ENCODE data around the gene GSK3B. TPM values are rescaled to one million over a fixed set of nuclear protein-coding genes. Genes with fewer than 3 reads are reported as not detected.

Gene GSK3B
- 10 to 100 TPM; 11.3 to 26.1 (median 14.9) TPM for polyA plus RNA-seq (ENCODE audit: low read depth in 6 of 6)

- no peak within 1 kb of the TSS for H3K4me3 Mint-ChIP-seq
- peaks cover 0 to 8% of the 10 kb centered on the region in 2 donors for H3K36me3 Mint-ChIP-seq
- DNase-seq (no peak), ATAC-seq (ENCODE audit: low read depth in 2 of 2) (peak; percentile 54)
- H3K27ac Mint-ChIP-seq: peak within 1 kb of the TSS in 1 of 6 donors; percentile 98
- no peaks in the 10 kb centered on the region for H3K27me3 Mint-ChIP-seq
- peaks cover 12 to 20% (median 15%) of the 10 kb centered on the region in 3 donors for H3K4me1 Mint-ChIP-seq
- no peaks in the 10 kb centered on the region for H3K9me3 Mint-ChIP-seq
Measured at GRCh38 chr3:120093911-120094775, at the start of gene GSK3B. Gene GSK3B, minus strand, starts transcription at chr3:120094447. Its CDS starts 1,013 bp downstream, at chr3:120093434.

DNA sequence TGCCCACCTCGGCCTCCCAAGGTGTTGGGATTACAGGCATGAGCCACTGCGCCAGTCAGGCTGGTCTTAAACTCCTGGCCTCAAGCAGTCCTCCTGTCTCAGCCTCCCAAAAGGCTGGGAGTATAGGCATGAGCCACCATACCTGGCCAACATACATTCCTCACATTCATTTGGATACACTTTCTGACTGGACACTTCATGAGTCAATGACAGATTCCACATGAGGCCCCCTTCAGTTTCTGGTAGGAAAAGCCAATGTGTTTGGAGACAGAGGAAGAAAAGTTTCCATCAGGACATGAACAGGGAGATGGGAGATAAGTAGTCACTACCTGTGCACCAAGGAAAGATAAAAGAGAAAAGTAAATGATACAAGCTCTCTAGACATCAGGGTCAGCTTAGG, 49.4 kb upstream of the GSK3B start:
- Mint-ChIP-seq H3K27me3 (peaks cover 0 to 4% (median 0%) of the 10 kb centered on the region in 3 donors), H3K4me3 (no peak overlapping the region), H3K9me3 (no peaks in the 10 kb centered on the region), H3K27ac (no peak overlapping the region), H3K4me1 (peaks cover 0 to 5% (median 0%) of the 10 kb centered on the region in 3 donors), H3K36me3 (no peaks in the 10 kb centered on the region)
- ATAC-seq (ENCODE audit: low read depth in 2 of 2) (no peak), DNase-seq (no peak)

- Mint-ChIP-seq H3K27ac (no peak overlapping the region), H3K27me3 (peaks cover 0 to 2% (median 0%) of the 10 kb centered on the region in 3 donors), H3K36me3 (no peaks in the 10 kb centered on the region), H3K4me1 (peaks cover 0 to 2% (median 0%) of the 10 kb centered on the region in 3 donors), H3K4me3 (no peak overlapping the region), H3K9me3 (no peaks in the 10 kb centered on the region)
- ATAC-seq (ENCODE audit: low read depth in 2 of 2): no peak
- no peak for DNase-seq
Measured at GRCh38 chr3:120142236-120142635, 48.0 kb upstream of the GSK3B start.

GRCh38 chr3:120140098-120140742, 46.0 kb upstream of the GSK3B start:
- H3K4me1 Mint-ChIP-seq: no peaks in the 10 kb centered on the region
- ATAC-seq (ENCODE audit: low read depth in 2 of 2): no peak

GRCh38 chr3:120139140-120139539, 44.9 kb upstream of the GSK3B start:
- Mint-ChIP-seq H3K27me3 (no peaks in the 10 kb centered on the region), H3K4me3 (no peak overlapping the region), H3K36me3 (no peaks in the 10 kb centered on the region), H3K4me1 (no peaks in the 10 kb centered on the region), H3K27ac (no peak overlapping the region), H3K9me3 (no peaks in the 10 kb centered on the region)
- ATAC-seq (ENCODE audit: low read depth in 2 of 2): no peak
- no peak for DNase-seq

More at GRCh38 chr3:120140098-120140742, 46.0 kb upstream of the GSK3B start:
- Mint-ChIP-seq H3K9me3 (no peaks in the 10 kb centered on the region), H3K27ac (no peak overlapping the region), H3K27me3 (no peaks in the 10 kb centered on the region), H3K4me3 (no peak overlapping the region), H3K36me3 (no peaks in the 10 kb centered on the region)
- no peak for DNase-seq

DNA sequence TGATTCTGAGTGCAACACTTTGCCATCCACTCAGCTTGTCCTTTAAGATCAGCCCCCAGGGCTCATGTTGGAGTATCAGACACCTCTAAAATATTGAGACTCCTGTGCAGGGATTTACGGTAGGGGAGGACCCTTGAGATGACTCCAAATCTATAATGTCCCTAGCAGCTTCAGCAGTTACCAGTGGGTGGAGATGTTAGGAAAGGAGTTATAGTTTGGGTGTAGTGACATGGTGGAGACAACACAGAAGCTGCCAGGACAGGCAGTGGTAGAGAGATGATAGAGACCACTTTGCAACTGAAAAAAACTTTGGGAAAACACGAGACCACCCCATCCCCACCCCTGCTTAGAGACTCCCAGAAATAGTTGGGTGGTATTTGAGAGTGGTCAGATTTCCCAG, 43.3 kb upstream of the GSK3B start:
- H3K36me3 Mint-ChIP-seq: no peaks in the 10 kb centered on the region
- H3K4me1 Mint-ChIP-seq: no peaks in the 10 kb centered on the region
- H3K4me3 Mint-ChIP-seq: no peak overlapping the region
- ATAC-seq (ENCODE audit: low read depth in 2 of 2) (no peak), DNase-seq (no peak)
- H3K27ac Mint-ChIP-seq: peak overlapping the region in 1 of 6 donors; percentile 51
- peaks cover 0 to under 1% (median 0%) of the 10 kb centered on the region in 7 donors for H3K9me3 Mint-ChIP-seq
- H3K27me3 Mint-ChIP-seq: peaks cover 0 to 2% (median 0%) of the 10 kb centered on the region in 3 donors

DNA sequence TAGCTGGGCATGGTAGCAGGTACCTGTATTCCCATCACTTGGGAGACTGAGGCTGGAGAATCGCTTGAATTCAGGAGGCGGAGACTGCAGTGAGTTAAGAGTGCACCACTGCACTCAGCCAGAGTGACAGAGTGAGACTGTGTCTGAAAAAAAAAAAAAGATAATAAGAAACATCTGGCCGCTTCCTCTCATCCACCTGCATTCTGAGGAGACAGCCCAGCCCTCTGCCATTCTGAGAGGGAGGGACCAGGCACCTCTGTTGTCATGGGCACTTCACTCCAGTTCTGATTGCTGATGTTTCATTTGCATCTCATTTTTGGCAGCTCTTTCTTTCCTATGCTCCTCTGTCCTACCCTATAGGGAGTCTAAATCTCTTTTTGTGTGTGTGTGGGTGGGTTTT, 36.4 kb upstream of the GSK3B start:
- Mint-ChIP-seq H3K4me3 (no peak overlapping the region), H3K4me1 (no peaks in the 10 kb centered on the region), H3K36me3 (peaks cover 0 to 4% of the 10 kb centered on the region in 2 donors), H3K9me3 (peaks cover 0 to 4% (median 0%) of the 10 kb centered on the region in 7 donors), H3K27ac (peak overlapping the region in 1 of 6 donors; percentile 8), H3K27me3 (peaks cover 0 to 8% (median 0%) of the 10 kb centered on the region in 3 donors)
- ATAC-seq (ENCODE audit: low read depth in 2 of 2): no peak
- no peak for DNase-seq

- Mint-ChIP-seq H3K36me3 (peaks cover 0 to 4% of the 10 kb centered on the region in 2 donors), H3K4me1 (no peaks in the 10 kb centered on the region), H3K9me3 (peaks cover 0 to 4% (median 0%) of the 10 kb centered on the region in 7 donors), H3K27me3 (peaks cover 0 to 8% (median 0%) of the 10 kb centered on the region in 3 donors), H3K27ac (no peak overlapping the region), H3K4me3 (no peak overlapping the region)
- ATAC-seq (ENCODE audit: low read depth in 2 of 2): no peak
- no peak for DNase-seq
Measured at GRCh38 chr3:120129718-120130513, 35.7 kb upstream of the GSK3B start.

GRCh38 chr3:120129051-120129450, 34.8 kb upstream of the GSK3B start:
- peaks cover 0 to 8% (median 0%) of the 10 kb centered on the region in 3 donors for H3K27me3 Mint-ChIP-seq
- DNase-seq (no peak), ATAC-seq (ENCODE audit: low read depth in 2 of 2) (no peak)
- H3K27ac Mint-ChIP-seq: peak overlapping the region in 1 of 6 donors; percentile 25
- H3K36me3 Mint-ChIP-seq: peaks cover 0 to 4% of the 10 kb centered on the region in 2 donors
- H3K4me3 Mint-ChIP-seq: no peak overlapping the region
- H3K4me1 Mint-ChIP-seq: no peaks in the 10 kb centered on the region
- peaks cover 0 to 4% (median 0%) of the 10 kb centered on the region in 7 donors for H3K9me3 Mint-ChIP-seq

- no peak overlapping the region for H3K27ac Mint-ChIP-seq
- DNase-seq (no peak), ATAC-seq (ENCODE audit: low read depth in 2 of 2) (no peak)
Measured at GRCh38 chr3:120125992-120126391, 31.7 kb upstream of the GSK3B start.

GRCh38 chr3:120119846-120120510, 25.7 kb upstream of the GSK3B start:
- DNase-seq: no peak
- H3K4me3 Mint-ChIP-seq: no peak overlapping the region
- no peaks in the 10 kb centered on the region for H3K4me1 Mint-ChIP-seq
- peaks cover 4 to 34% (median 17%) of the 10 kb centered on the region in 7 donors for H3K9me3 Mint-ChIP-seq
- peaks cover 0 to 6% (median 5%) of the 10 kb centered on the region in 3 donors for H3K27me3 Mint-ChIP-seq
- peaks cover 4 to 13% of the 10 kb centered on the region in 2 donors for H3K36me3 Mint-ChIP-seq
- no peak for ATAC-seq (ENCODE audit: low read depth in 2 of 2)
- H3K27ac Mint-ChIP-seq: peak overlapping the region in 1 of 6 donors; percentile 18

More at GRCh38 chr3:120125992-120126391, 31.7 kb upstream of the GSK3B start:
- Mint-ChIP-seq H3K36me3 (no peaks in the 10 kb centered on the region), H3K27me3 (no peaks in the 10 kb centered on the region), H3K4me3 (no peak overlapping the region), H3K9me3 (peaks cover 0 to 12% (median 5%) of the 10 kb centered on the region in 7 donors), H3K4me1 (no peaks in the 10 kb centered on the region)

GRCh38 chr3:120114981-120115380, 20.7 kb upstream of the GSK3B start:
- H3K4me1 Mint-ChIP-seq: no peaks in the 10 kb centered on the region
- ATAC-seq (ENCODE audit: low read depth in 2 of 2): no peak
- no peak overlapping the region for H3K4me3 Mint-ChIP-seq
- peaks cover 4 to 26% (median 12%) of the 10 kb centered on the region in 7 donors for H3K9me3 Mint-ChIP-seq
- H3K27me3 Mint-ChIP-seq: peaks cover 0 to 6% (median 5%) of the 10 kb centered on the region in 3 donors
- H3K36me3 Mint-ChIP-seq: peaks cover 4 to 16% of the 10 kb centered on the region in 2 donors
- H3K27ac Mint-ChIP-seq: peak overlapping the region in 1 of 6 donors; percentile 80
- no peak for DNase-seq

Measured in naive B cell (primary cell).